ENCODE data around the gene CSNK1A1L.

Gene CSNK1A1L

DNA sequence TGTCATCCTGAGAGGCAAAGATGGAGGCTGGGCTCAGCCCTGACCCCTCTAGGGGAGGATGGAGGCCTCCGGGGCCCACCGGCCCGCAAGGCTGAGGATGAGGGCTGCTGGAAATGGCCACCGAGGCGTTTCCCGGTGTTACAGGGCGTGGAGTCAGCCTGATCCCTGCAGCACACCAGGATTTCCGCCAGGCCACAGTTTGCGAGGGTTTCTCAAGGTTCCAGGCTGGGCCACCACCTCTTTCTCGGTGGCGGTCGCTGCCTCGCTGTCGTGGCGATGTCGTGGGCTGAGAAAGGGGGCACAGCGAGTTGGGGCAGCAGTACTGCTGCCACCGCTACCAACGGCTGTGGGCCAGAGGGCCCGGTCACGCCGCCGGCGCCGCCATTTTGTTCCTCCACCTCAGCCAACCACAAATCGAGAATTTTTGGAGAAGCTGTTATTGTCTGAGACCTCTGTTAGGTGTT is at the start of gene CSNK1A1L:
CSNK1A1L (minus strand) TSS at position 414 of the 464 bp plus-strand sequence; CDS start at position 6, 408 bp downstream.
- Histone ChIP-seq H3K4me1 (no peaks in the 10 kb centered on the region), H3K9ac (no peak within 1 kb of the TSS), H3K27ac (no peak within 1 kb of the TSS), H4K20me1 (no peaks in the 10 kb centered on the region), H3K4me3 (no peak within 1 kb of the TSS), H3K36me3 (no peaks in the 10 kb centered on the region), H3K9me3 (replicated peaks in 1 of 11) (peaks cover 0 to 11% (median 7%) of the 10 kb centered on the region in 11 experiments; a peak in 13 of 22 replicates), H3K27me3 (no peaks in the 10 kb centered on the region), H3K4me2 (no peak within 1 kb of the TSS)
- no peak for TF ChIP-seq Cebpa-rat (IDR thresholded peaks at IDR 0.05)

DNA sequence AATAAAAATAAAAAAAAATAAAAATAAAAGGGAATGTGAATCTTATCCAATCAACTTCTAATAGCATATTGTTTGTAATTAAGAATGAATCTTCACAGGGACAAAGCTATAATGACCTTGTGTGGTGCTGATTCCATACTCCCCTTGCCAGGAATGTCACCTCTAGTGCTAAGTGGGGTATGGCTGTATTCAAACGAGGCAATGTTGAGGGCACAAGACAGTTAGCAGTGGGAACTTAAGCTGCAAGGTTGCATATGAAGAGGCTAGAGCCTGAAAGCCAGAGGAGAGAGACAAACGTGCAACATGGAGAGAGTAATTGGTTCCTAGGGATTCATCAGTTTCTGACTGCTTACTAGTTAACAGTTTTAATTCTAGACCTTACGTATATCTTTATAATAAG is 43.9 kb upstream of the CSNK1A1L start:
- no peaks in the 10 kb centered on the region for H3K4me1 ChIP-seq
- H3K4me3 ChIP-seq, result no peak overlapping the region
- H3K27me3 ChIP-seq, result no peaks in the 10 kb centered on the region
- no peaks in the 10 kb centered on the region for H3K36me3 ChIP-seq
- no peak overlapping the region for H3K9ac ChIP-seq
- no peak overlapping the region for H3K4me2 ChIP-seq
- H3K9me3 ChIP-seq (replicated peaks in 1 of 11), result no peaks in the 10 kb centered on the region
- no peaks in the 10 kb centered on the region for H4K20me1 ChIP-seq
- TF ChIP-seq Cebpa-rat (IDR thresholded peaks at IDR 0.05), result no peak
- no peak overlapping the region for H3K27ac ChIP-seq

DNA sequence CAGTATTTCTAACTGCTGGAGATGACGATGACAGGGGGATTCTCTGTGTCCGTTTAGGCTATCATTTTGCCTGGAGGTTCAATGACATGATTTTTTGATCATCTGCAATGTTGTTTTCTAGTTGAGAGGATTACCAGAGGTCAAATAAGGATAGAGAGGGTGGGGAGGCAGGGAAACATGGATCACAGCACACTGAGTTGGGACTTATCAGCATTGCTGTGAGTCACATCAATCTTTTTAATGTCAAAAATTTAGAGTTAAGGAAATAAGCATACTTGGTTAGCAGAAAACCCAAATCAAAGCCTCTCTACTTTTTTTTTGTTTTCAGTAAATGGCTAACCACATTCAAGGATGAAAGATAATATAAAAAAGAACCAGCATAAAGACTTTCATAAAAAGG is 43.0 kb upstream of the CSNK1A1L start:
- no peak overlapping the region for H3K4me2 ChIP-seq
- H3K4me3 ChIP-seq, result no peak overlapping the region
- H3K9me3 ChIP-seq (replicated peaks in 1 of 11), result no peaks in the 10 kb centered on the region
- no peaks in the 10 kb centered on the region for H3K27me3 ChIP-seq
- no peaks in the 10 kb centered on the region for H3K4me1 ChIP-seq
- H3K9ac ChIP-seq, result no peak overlapping the region
- H4K20me1 ChIP-seq, result no peaks in the 10 kb centered on the region
- H3K27ac ChIP-seq, result no peak overlapping the region
- no peak for TF ChIP-seq Cebpa-rat (IDR thresholded peaks at IDR 0.05)
- H3K36me3 ChIP-seq, result no peaks in the 10 kb centered on the region

DNA sequence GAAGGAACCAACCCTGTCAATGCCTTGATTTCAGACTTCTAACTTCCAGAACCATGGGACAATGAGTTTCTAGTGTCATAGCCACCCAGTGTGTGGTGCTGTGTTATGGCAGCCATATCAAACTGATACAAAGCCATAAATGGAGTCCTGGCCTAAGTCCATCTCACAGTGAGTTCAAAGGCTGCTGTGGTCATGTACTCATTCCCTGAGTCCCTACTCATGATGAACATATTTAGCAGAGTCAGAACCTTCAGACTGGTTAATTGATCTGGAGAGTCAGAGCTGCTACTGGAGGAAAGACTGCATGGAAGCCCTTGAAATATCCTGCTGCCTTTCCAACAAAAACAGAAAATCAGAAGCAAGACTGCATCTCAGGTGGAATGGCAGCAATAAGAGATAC is 39.2 kb upstream of the CSNK1A1L start:
- no peak overlapping the region for H3K27ac ChIP-seq
- no peaks in the 10 kb centered on the region for H4K20me1 ChIP-seq
- no peaks in the 10 kb centered on the region for H3K27me3 ChIP-seq
- H3K9me3 ChIP-seq (replicated peaks in 1 of 11), result no peaks in the 10 kb centered on the region
- no peak overlapping the region for H3K4me3 ChIP-seq
- H3K4me2 ChIP-seq, result no peak overlapping the region
- no peak for TF ChIP-seq Cebpa-rat (IDR thresholded peaks at IDR 0.05)
- no peaks in the 10 kb centered on the region for H3K36me3 ChIP-seq
- no peaks in the 10 kb centered on the region for H3K4me1 ChIP-seq
- no peak overlapping the region for H3K9ac ChIP-seq

DNA sequence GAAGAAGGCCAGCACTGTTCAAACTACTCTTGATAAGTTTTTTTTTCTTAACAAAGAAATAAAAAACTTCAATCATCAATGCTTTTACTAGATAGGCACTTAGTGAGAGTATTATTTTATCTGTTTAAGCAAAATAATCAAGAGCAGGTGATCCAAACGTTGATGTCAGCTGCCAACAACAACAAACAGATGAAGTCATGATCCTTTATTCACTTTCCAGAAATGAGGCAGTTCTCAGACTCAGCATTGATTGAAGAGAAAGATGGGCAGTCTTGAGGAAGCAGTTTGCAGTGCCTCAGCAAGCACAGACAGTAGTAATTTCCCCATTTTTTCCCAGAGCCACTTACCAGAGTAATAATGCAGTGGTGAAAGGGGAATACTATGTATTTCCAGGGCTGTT is 38.4 kb upstream of the CSNK1A1L start:
- H3K27ac ChIP-seq, result no peak overlapping the region
- H3K36me3 ChIP-seq, result no peaks in the 10 kb centered on the region
- no peak overlapping the region for H3K9ac ChIP-seq
- H3K4me1 ChIP-seq, result no peaks in the 10 kb centered on the region
- H3K4me2 ChIP-seq, result no peak overlapping the region
- H3K4me3 ChIP-seq, result no peak overlapping the region
- no peak for TF ChIP-seq Cebpa-rat (IDR thresholded peaks at IDR 0.05)
- no peaks in the 10 kb centered on the region for H3K9me3 ChIP-seq (replicated peaks in 1 of 11)
- no peaks in the 10 kb centered on the region for H3K27me3 ChIP-seq
- H4K20me1 ChIP-seq, result no peaks in the 10 kb centered on the region

DNA sequence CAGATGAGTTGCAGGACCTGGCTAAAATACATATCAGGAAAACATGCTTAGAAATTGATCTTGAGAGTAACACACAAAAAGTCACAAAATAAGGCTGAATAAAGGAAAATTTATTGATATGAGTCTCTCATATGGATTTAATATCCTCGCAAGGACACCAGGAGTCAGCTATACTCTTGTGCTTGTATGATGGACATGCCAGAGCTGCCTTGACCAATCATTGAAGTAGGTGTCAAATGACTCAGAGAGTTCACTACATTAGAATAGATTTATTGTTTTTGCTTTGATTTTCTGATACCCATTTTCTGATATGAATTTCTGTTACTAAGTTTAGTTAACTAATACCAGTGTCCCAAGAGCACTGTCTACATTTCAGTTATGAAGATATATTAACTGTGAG is 37.4 kb upstream of the CSNK1A1L start:
- Histone ChIP-seq H3K9ac (no peak overlapping the region), H3K4me2 (no peak overlapping the region), H3K4me1 (no peaks in the 10 kb centered on the region), H3K27ac (no peak overlapping the region), H3K36me3 (no peaks in the 10 kb centered on the region), H3K4me3 (no peak overlapping the region), H4K20me1 (no peaks in the 10 kb centered on the region), H3K9me3 (replicated peaks in 1 of 11) (no peaks in the 10 kb centered on the region), H3K27me3 (no peaks in the 10 kb centered on the region)
- TF ChIP-seq Cebpa-rat (IDR thresholded peaks at IDR 0.05), result no peak

DNA sequence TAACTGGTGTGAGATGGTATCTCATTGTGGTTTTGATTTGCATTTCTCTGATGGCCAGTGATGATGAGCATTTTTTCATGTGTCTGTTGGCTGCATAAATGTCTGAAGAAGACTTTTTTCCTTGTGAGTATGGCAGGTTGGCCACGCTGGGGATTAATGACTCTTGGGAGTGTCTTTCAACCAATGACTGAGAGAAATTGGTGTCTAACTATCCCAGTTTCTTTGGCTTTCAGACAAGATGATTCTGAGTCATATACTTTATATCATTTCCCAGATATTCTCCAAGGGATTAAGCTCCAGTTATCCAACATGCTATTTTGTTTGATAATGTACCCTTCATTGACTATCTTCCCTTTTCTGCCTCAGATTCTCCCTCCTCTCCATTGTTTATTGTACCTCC is 35.5 kb upstream of the CSNK1A1L start:
- H3K4me3 ChIP-seq, result no peak overlapping the region
- H3K27ac ChIP-seq, result no peak overlapping the region
- no peaks in the 10 kb centered on the region for H4K20me1 ChIP-seq
- H3K4me2 ChIP-seq, result no peak overlapping the region
- H3K36me3 ChIP-seq, result no peaks in the 10 kb centered on the region
- H3K9ac ChIP-seq, result no peak overlapping the region
- TF ChIP-seq Cebpa-rat (IDR thresholded peaks at IDR 0.05), result no peak
- no peaks in the 10 kb centered on the region for H3K9me3 ChIP-seq (replicated peaks in 1 of 11)
- no peaks in the 10 kb centered on the region for H3K27me3 ChIP-seq
- H3K4me1 ChIP-seq, result no peaks in the 10 kb centered on the region

DNA sequence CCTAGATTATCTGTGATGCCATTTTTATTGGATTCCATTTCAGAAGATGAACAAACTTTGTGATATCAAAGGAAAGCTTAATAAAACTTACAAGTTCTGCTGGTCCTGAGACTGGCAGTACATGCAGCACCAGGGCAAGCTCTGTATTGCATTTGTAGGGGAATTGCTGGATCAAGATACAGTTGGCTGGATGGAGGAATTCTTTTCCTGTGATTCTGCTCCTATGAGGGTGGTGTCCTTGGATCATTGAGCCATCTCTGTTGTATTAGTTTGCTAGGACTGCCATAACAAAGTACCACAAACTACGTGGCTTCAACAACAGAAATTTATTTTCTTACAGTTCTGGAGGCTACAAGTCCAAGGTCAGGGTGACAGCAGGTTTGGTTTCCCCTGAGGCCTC is 33.9 kb upstream of the CSNK1A1L start:
- TF ChIP-seq Cebpa-rat (IDR thresholded peaks at IDR 0.05), result no peak
- Histone ChIP-seq H3K27me3 (no peaks in the 10 kb centered on the region), H3K9me3 (replicated peaks in 1 of 11) (no peaks in the 10 kb centered on the region), H3K4me1 (no peaks in the 10 kb centered on the region), H3K36me3 (no peaks in the 10 kb centered on the region), H3K4me3 (no peak overlapping the region), H3K9ac (no peak overlapping the region), H3K27ac (no peak overlapping the region), H3K4me2 (no peak overlapping the region), H4K20me1 (no peaks in the 10 kb centered on the region)

DNA sequence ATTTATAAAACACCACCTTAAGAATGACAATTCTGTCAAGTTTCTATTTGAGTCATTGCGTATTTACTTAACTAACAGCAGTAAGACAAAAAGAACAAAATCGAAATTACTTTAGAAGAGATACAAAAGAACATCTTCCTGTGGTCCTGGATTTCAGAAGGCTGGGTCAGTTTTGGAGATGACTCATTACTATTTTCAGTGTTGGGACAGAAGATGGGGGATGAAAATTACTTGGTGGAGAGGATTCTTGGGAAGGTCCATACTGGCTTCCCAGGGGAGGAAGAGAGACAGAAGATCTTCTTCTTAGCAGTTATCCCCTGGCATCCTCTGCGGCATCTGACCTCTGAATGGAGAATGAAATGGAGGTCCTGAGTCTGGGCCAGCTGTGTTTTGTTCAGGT is 33.5 kb upstream of the CSNK1A1L start:
- Histone ChIP-seq H3K9ac (no peak overlapping the region), H3K4me3 (no peak overlapping the region), H3K4me2 (no peak overlapping the region), H3K9me3 (replicated peaks in 1 of 11) (no peaks in the 10 kb centered on the region), H3K27me3 (no peaks in the 10 kb centered on the region), H4K20me1 (no peaks in the 10 kb centered on the region), H3K36me3 (no peaks in the 10 kb centered on the region), H3K27ac (no peak overlapping the region), H3K4me1 (no peaks in the 10 kb centered on the region)
- TF ChIP-seq Cebpa-rat (IDR thresholded peaks at IDR 0.05), result no peak

DNA sequence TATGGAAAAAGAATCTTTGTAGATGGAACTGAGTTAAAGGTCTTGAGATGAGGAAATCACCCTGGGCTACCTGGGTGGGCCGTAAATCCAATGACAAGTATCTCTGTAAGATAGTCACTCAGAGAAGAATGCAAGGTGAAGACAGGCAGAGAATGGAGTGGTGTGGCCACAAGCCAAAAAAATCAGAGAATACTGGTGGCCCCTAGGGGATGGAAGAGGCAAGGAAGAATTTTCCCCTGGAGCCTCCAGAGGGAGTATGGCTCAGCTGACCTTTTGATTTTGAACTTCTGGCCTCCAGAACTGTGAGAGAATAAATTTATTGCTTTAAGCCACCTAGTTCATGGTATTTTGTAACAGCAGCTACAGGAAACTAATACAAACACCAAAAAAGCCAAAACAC is 32.7 kb upstream of the CSNK1A1L start:
- H3K27ac ChIP-seq, result no peak overlapping the region
- H3K27me3 ChIP-seq, result no peaks in the 10 kb centered on the region
- no peak overlapping the region for H3K9ac ChIP-seq
- no peaks in the 10 kb centered on the region for H4K20me1 ChIP-seq
- no peaks in the 10 kb centered on the region for H3K9me3 ChIP-seq (replicated peaks in 1 of 11)
- no peak for TF ChIP-seq Cebpa-rat (IDR thresholded peaks at IDR 0.05)
- H3K4me3 ChIP-seq, result no peak overlapping the region
- H3K4me1 ChIP-seq, result no peaks in the 10 kb centered on the region
- no peak overlapping the region for H3K4me2 ChIP-seq
- no peaks in the 10 kb centered on the region for H3K36me3 ChIP-seq

DNA sequence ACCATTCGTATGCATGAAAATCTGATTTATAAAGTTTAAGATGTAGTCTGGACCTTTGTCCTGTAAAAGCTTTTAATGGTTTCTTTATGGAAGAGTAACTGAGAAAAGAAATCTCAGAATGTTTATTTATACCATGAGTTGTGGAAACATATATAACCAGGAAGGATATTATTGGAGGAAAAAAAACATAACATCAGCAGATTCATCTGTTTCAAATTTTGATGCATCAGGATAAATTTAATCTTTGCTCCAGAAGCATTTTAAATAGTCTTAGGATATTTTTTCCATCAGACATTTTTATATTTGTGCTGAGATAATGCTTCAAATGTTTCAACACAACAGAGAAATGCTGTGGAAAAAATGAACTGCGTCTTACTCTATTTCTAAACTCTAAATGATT is 31.2 kb upstream of the CSNK1A1L start:
- Histone ChIP-seq H3K27ac (no peak overlapping the region), H3K9ac (no peak overlapping the region), H4K20me1 (no peaks in the 10 kb centered on the region), H3K27me3 (no peaks in the 10 kb centered on the region), H3K4me3 (no peak overlapping the region), H3K9me3 (replicated peaks in 1 of 11) (peaks cover 0 to 10% (median 0%) of the 10 kb centered on the region in 11 experiments; a peak in 5 of 22 replicates), H3K36me3 (no peaks in the 10 kb centered on the region), H3K4me1 (no peaks in the 10 kb centered on the region), H3K4me2 (no peak overlapping the region)
- TF ChIP-seq Cebpa-rat (IDR thresholded peaks at IDR 0.05), result no peak
